Measurements from ENCODE around the gene TSPAN1.

DNA sequence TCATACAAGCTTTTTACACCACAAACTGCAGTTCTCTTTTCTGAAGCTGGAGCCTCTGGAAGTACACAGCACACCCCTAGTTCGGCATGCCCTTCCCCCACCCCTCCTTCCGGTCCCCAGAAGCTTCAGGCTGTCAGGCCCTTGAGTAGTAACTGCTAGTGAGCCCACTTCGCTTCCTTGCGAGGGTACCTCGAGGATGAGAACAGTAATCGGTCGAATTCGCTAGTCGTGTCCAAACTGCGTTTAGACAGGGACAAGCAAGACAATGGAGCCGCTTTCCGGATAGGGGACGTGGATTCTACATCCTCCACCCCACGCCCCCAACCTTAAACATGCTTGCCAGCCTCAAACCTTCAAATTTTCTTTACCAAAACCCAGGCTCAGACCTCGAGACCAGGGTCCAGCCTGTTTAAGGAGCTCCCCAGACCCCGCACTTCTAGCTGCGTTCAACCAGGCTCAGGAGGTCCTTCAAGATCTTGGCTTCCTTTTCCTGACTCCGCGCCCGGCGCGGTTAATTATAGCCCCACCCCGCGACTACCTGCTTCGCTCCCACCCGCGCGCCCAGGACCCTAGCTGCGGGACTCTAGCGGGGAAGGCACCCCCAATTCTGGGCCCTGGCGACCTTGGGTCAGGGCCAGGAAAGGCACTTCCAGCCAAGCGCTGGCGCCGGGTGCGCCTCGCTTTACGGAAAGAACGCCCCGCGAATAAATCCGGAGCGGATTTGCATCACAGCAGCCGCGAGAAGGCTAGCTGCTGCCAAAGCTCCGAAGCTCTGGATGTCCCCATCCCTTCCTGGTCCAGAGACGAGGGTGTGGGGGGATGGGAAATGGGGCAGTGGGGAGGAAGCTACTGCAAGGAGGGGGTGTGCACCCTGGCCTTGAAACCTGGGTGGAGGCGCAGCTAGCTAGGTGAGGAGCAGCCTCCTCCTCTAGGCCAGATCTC lies 8.1 kb upstream of the TSPAN1 start:
- TF ChIP-seq POLR2AphosphoS5 (IDR thresholded peaks at IDR 0.05; ENCODE audit: low read depth, low read length), result no peak
- TF ChIP-seq, protein P1, sequence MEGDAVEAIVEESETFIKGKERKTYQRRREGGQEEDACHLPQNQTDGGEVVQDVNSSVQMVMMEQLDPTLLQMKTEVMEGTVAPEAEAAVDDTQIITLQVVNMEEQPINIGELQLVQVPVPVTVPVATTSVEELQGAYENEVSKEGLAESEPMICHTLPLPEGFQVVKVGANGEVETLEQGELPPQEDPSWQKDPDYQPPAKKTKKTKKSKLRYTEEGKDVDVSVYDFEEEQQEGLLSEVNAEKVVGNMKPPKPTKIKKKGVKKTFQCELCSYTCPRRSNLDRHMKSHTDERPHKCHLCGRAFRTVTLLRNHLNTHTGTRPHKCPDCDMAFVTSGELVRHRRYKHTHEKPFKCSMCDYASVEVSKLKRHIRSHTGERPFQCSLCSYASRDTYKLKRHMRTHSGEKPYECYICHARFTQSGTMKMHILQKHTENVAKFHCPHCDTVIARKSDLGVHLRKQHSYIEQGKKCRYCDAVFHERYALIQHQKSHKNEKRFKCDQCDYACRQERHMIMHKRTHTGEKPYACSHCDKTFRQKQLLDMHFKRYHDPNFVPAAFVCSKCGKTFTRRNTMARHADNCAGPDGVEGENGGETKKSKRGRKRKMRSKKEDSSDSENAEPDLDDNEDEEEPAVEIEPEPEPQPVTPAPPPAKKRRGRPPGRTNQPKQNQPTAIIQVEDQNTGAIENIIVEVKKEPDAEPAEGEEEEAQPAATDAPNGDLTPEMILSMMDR (IDR thresholded peaks at IDR 0.05), result no peak
- TF ChIP-seq EP300 (IDR thresholded peaks at IDR 0.05; ENCODE audit: borderline replicate concordance in 1 of 2, low read depth in 1 of 2, low read length in 1 of 2), result no peak
- no peak for TF ChIP-seq RCOR1 (IDR thresholded peaks at IDR 0.05; ENCODE audit: low read length)
- TF ChIP-seq, protein P2, sequence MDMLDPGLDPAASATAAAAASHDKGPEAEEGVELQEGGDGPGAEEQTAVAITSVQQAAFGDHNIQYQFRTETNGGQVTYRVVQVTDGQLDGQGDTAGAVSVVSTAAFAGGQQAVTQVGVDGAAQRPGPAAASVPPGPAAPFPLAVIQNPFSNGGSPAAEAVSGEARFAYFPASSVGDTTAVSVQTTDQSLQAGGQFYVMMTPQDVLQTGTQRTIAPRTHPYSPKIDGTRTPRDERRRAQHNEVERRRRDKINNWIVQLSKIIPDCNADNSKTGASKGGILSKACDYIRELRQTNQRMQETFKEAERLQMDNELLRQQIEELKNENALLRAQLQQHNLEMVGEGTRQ (IDR thresholded peaks at IDR 0.05; ENCODE audit: borderline replicate concordance, low read depth, low read length), result no peak
- no peak for TF ChIP-seq MEF2A (IDR thresholded peaks at IDR 0.05; ENCODE audit: borderline replicate concordance, low read depth)
- no peak for TF ChIP-seq RFX5 (IDR thresholded peaks at IDR 0.05; ENCODE audit: low read length)
- no peak for TF ChIP-seq TAF1 (IDR thresholded peaks at IDR 0.05; ENCODE audit: borderline replicate concordance, low read depth, low read length)
- no peak for TF ChIP-seq GABPA (IDR thresholded peaks at IDR 0.05; ENCODE audit: low read depth)
- TF ChIP-seq, protein P3, sequence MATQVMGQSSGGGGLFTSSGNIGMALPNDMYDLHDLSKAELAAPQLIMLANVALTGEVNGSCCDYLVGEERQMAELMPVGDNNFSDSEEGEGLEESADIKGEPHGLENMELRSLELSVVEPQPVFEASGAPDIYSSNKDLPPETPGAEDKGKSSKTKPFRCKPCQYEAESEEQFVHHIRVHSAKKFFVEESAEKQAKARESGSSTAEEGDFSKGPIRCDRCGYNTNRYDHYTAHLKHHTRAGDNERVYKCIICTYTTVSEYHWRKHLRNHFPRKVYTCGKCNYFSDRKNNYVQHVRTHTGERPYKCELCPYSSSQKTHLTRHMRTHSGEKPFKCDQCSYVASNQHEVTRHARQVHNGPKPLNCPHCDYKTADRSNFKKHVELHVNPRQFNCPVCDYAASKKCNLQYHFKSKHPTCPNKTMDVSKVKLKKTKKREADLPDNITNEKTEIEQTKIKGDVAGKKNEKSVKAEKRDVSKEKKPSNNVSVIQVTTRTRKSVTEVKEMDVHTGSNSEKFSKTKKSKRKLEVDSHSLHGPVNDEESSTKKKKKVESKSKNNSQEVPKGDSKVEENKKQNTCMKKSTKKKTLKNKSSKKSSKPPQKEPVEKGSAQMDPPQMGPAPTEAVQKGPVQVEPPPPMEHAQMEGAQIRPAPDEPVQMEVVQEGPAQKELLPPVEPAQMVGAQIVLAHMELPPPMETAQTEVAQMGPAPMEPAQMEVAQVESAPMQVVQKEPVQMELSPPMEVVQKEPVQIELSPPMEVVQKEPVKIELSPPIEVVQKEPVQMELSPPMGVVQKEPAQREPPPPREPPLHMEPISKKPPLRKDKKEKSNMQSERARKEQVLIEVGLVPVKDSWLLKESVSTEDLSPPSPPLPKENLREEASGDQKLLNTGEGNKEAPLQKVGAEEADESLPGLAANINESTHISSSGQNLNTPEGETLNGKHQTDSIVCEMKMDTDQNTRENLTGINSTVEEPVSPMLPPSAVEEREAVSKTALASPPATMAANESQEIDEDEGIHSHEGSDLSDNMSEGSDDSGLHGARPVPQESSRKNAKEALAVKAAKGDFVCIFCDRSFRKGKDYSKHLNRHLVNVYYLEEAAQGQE (IDR thresholded peaks at IDR 0.05; ENCODE audit: low read depth, low read length), result no peak
- no peak for TF ChIP-seq EZH2phosphoT487 (IDR thresholded peaks at IDR 0.05; ENCODE audit: borderline replicate concordance, low read depth)
